Stimulated activated CD4-positive, alpha-beta T cell treated with anti-CD3 and anti-CD28 coated beads, Interleukin-12 subunit alpha, Interleukin-12 subunit beta, amount 100 ng/mL, for 4 hours (primary cell): ENCODE data around the gene MLST8.
"Not testable (repeated sequence)": the region's sequence is repeated elsewhere in the genome, so short reads cannot be mapped to it uniquely, and the experiment has no call there.

Experiments
- DNase-seq: peaks from one replicate; pipeline ENCODE4 v3.0.0-alpha.2; 2020

The MLST8 gene

DNA sequence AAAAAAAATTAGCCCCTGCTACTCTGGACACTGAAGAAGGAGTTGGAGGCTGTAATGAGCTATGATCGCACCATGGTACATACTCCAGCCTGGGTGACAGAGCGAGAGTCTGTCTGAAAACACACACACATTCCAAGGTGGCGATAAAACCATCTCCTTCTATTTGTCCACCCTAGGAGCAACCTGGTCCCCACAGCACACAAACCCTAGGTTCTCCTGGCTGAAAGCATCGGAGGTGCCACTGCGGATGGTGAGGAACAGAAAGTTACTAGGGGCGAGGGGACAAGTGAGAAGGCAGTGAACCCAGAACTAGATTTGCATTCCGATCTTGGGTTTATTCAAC lies 47.5 kb downstream of the MLST8 start:
- no peak for DNase-seq

DNA sequence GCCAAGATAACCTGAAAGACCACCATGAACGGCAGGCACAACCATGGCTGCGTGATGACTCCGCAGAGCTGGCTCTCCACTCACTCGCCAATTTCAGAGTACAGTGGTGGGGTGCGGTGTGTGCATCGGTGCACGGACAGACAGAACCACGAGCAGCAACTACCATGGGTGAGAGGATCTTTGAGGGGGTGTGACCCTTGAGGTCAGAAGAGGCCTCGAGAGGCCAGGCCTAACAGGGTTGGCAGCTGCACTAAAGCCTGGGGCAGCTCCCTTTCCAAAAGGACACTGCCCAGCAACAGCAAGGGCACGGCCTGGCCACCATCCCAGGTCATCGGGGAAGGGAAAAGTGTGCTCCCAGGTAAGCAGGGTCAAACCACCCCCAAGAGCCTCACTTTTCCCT lies 48.0 kb downstream of the MLST8 start:
- no peak for DNase-seq

GRCh38 chr16:2256531-2257140 lies 51.4 kb downstream of the MLST8 start:
- no peak for DNase-seq

GRCh38 chr16:2257726-2258125 lies 52.5 kb downstream of the MLST8 start:
- no peak for DNase-seq

DNA sequence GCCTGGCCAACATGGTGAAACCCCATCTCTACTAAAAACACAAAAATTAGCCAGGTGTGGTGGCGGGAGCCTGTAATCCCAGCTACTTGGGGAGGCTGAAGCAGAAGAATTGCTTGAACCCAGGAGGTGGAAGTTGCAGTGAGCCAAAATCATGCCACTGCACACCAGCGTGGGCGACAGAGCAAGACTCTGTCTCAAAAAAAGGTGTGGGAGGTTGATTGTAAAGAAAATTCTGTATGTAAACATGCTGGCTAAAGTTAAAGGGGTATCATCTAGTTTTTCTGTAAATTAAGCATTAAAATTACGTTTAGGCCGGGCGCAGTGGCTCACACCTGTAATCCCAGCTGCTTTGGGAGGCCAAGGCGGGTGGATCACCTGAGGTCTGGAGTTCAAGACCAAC lies 53.3 kb downstream of the MLST8 start:
- DNase-seq: not testable (repeated sequence)
